ENCODE measurements around the gene ARRDC2.

Gene ARRDC2

GRCh38 chr19:18055967-18056366 is 48.0 kb downstream of the ARRDC2 start:
- no peak for FAIRE-seq
- TF ChIP-seq, protein P1, sequence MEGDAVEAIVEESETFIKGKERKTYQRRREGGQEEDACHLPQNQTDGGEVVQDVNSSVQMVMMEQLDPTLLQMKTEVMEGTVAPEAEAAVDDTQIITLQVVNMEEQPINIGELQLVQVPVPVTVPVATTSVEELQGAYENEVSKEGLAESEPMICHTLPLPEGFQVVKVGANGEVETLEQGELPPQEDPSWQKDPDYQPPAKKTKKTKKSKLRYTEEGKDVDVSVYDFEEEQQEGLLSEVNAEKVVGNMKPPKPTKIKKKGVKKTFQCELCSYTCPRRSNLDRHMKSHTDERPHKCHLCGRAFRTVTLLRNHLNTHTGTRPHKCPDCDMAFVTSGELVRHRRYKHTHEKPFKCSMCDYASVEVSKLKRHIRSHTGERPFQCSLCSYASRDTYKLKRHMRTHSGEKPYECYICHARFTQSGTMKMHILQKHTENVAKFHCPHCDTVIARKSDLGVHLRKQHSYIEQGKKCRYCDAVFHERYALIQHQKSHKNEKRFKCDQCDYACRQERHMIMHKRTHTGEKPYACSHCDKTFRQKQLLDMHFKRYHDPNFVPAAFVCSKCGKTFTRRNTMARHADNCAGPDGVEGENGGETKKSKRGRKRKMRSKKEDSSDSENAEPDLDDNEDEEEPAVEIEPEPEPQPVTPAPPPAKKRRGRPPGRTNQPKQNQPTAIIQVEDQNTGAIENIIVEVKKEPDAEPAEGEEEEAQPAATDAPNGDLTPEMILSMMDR (IDR thresholded peaks at IDR 0.05; ENCODE audit: insufficient read depth, missing control alignments), result no peak
- DNase-seq (ENCODE audit: insufficient read length, low spot score), result no peak

DNA sequence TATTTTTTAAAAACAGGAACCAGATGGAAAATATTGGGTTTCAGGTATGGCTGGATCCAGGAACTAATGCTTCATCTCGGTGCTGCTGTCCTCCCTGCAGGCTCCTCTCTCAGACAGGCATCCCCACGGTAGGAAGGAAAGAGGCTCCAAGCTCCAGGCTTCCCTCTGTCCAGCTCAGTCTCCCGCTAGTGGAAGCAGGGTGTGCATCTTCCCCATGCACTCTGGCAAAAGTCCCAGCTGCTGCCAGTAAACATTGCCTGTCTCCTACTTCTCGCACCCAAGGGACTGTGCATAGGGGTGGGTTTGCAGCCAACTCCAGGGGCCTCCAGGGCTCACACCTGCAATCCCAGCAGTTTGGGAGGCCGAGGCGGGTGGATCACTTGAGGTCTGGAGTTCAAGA is 49.6 kb downstream of the ARRDC2 start:
- no peak for DNase-seq (ENCODE audit: insufficient read length, low spot score)
- TF ChIP-seq, protein P1 (IDR thresholded peaks at IDR 0.05; ENCODE audit: insufficient read depth, missing control alignments), result no peak
- FAIRE-seq, result no peak

DNA sequence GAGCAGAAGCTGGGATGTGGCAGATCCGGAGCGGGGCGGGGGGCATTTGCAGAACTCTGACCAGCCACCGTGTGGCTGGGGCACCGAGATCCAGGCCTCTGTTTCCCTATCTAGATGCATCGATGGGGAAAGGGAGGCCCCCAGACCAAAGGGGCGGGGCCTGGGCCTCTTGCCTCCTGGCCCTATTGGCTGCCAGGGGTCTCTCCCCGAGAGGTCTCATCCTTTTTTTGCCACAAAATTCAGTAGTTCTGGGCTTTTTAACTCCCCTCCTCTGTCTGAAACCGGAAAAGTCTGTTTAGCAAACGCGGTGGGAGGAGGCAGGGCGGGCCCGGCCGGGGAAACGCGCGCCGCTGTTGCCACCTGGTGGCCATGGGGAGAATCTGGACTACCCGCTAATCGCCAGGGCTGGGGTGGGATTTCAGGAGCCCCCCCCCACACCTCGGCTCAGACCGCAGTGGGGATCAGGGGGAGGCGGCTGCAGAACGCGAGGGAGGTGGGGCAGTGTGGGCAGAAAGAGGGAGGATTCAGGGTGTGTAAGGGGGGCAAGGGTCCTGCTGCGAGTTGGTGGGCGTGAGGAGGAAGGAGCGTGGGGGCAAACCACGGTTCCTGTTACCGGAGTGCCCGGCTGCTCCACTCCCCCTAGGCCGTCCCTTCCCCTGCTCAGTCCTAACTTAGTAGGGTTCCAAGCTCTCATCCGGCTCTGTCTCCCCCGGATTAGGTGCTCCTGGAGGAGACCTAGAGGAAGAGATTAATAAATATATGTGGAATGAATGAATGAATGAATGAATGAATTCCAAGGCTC is 50.4 kb downstream of the ARRDC2 start:
- FAIRE-seq (no peak), DNase-seq (ENCODE audit: insufficient read length, low spot score) (peak; percentile 74)
- TF ChIP-seq, protein P1 (IDR thresholded peaks at IDR 0.05; ENCODE audit: insufficient read depth, missing control alignments), result peak; percentile 76

DNA sequence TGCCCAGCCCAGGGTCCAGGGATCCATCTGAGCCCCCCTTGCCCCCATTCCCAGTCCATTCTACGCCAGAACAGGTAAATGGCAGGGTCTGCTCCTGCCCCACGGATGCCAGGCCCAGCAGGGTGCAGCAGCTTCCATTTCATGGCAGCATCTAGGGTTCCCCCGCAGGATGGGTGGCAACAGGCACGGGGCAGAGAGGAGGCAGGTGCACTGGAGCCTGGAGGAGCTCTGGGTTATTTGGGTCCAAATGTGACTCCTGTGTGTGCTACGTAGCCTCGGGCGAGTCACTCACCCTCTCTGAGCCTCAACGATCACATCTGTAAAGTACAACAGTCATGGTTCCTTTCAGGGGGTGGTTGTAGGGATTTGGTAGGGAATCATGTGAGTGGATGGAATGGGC is 51.3 kb downstream of the ARRDC2 start:
- TF ChIP-seq, protein P1 (IDR thresholded peaks at IDR 0.05; ENCODE audit: insufficient read depth, missing control alignments), result no peak
- no peak for FAIRE-seq

DNA sequence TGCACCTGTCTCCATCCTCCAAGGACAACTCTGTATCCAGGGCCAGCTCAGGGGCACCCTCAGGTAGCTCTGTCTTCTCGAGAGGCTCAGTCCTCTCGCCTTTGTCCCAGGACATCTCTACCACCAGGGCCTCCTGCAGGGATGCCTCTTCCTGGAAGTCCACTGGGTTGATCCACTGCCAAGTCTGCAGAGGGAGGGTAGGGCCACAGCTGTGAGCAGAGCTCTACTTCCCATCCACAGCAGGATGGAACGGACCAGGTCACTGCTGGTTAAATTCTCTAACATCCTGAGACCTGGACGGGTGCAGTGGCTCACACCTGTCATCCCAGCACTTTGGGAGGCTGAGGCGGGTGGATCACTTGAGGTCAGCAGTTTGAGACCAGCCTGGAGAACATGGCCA is 51.9 kb downstream of the ARRDC2 start:
- DNase-seq (ENCODE audit: insufficient read length, low spot score), result no peak
- no peak for FAIRE-seq
- TF ChIP-seq, protein P1 (IDR thresholded peaks at IDR 0.05; ENCODE audit: insufficient read depth, missing control alignments), result no peak

More for the DNA sequence above, 51.3 kb downstream of the ARRDC2 start:
- DNase-seq (ENCODE audit: insufficient read length, low spot score), result no peak

DNA sequence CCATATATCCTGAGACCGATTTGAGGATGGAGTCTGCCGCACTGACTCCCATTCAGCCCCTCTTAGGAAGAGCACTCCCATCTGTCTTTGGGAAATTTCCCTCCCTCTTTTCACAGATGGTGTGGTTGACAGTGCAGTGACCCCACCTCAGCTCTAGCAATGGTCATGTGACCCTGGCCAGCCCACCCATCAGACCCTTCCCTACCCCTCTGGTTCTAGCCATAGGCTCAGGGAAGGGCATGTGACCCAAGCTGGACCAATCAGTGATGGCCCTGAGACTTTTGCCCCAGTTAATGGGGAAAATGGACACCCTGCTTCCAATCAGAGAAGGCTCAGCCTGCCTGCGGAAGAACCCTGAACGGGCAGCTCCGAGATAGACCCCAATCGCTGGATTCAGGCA is 52.5 kb downstream of the ARRDC2 start:
- no peak for DNase-seq (ENCODE audit: insufficient read length, low spot score)
- TF ChIP-seq, protein P1 (IDR thresholded peaks at IDR 0.05; ENCODE audit: insufficient read depth, missing control alignments), result no peak
- FAIRE-seq, result no peak

GRCh38 chr19:18062028-18062427 is 54.1 kb downstream of the ARRDC2 start:
- FAIRE-seq (no peak), DNase-seq (ENCODE audit: insufficient read length, low spot score) (no peak)
- TF ChIP-seq, protein P1 (IDR thresholded peaks at IDR 0.05; ENCODE audit: insufficient read depth, missing control alignments), result no peak

Measured in D721Med (cell line).